ENCODE data around the gene KRTAP10-2.

The KRTAP10-2 gene

GRCh38 chr21:44524414-44525371 is 26.6 kb downstream of the KRTAP10-2 start:
- no peak for DNase-seq

GRCh38 chr21:44523567-44524413 is 27.5 kb downstream of the KRTAP10-2 start:
- DNase-seq: no peak

DNA sequence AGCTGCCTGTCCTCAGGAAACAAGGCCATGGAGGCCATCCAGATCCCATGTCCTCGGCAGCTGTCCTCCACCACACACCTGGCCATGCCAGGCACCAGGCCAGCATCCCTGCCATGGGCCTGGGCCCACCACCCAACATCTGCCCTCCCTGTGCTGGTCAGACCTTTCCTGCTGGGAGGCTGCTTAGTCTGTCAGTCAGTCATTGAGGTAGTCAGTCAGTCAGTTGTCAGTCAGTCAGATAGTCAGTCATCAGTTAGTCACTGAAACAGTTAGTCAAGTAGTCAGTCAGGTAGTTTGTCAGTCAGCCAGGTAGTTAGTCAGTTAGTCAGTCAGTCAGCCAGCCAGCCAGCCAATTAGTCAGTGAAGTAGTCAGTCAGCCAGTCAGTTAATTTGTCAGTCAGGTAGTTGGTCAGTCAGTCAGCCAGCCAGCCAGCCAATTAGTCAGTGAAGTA is 28.5 kb downstream of the KRTAP10-2 start:
- DNase-seq: no peak

- DNase-seq: no peak
These were observed 29.2 kb downstream of the KRTAP10-2 start for GRCh38 chr21:44521928-44522752.

DNA sequence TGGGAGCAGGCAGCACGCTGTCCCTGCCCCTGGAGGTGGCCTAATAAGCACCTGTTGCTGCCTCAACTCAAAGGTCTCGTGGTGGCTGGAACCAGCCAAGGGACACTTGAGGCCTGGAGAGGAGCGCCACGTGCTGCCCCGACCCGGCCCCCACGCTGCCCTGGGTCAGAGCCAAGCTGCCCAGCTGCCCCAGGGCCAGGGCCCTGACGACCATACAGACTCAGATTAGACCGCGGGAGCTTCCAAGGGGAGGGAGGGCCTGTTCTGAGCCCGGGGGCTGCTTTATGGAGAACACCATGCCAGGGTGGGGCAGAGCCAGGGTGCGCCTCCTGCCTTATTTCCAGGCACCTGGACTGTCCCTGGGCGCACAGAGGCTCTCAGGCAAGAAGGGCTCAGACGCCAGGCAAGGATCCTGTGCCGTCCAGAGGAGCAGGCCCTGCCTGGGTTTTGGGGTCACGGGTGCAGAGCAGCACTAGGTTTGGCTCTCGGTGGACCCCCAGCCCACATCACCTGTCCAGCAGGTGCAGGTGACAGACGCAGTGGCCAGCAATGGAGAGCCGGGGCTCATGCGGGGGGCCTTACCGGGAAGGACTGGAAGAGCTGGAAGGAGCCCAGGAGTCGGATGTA is 29.9 kb downstream of the KRTAP10-2 start:
- no peak for DNase-seq

GRCh38 chr21:44520326-44521300 is 30.7 kb downstream of the KRTAP10-2 start:
- DNase-seq: no peak

DNA sequence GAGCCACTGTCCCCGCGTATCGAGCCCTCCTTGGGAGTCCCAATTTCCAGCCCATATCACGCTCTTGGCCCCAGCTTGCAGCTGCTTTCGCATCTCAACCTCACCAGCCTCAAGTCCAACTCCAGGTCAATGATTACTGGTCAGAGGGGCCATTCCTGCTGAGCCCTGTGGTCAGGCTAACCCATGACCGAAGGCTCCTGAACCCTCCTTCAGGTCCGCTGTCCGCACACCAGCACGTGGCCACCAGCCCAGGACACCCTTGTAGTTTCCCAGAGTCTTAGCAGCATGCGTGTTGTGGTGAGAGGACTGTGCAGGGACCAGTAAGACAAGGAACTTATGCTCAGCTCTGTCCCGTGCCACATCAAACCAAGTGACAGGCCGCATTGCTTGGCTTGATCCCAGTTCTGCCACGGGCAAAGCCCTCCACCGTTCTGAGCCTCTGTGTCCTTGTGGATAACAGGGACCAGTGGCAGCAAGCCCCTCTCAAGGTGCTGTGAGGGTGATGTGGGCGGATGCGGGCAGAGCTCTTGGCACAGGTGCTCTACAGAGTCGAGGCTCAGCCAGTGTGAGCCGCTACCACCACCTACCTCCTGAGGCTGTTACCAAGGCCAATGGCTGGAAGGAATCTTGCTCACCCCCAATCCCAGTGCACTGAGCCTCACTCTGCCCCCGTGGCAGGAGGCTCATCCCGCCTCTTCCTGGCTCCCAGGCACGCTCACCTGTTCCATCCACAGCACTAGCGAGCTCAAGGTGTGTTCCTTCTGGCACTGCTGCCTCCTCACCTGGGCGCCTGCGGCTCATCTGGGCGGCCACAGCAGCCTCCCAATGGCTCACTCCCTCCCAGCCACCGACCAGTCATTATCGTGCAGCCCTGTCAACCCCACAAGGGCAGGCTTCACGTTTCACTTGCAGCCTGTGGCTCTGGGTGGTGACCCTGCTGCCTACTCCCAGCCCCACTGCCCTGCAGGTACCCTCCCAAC is 31.7 kb downstream of the KRTAP10-2 start:
- no peak for DNase-seq

DNA sequence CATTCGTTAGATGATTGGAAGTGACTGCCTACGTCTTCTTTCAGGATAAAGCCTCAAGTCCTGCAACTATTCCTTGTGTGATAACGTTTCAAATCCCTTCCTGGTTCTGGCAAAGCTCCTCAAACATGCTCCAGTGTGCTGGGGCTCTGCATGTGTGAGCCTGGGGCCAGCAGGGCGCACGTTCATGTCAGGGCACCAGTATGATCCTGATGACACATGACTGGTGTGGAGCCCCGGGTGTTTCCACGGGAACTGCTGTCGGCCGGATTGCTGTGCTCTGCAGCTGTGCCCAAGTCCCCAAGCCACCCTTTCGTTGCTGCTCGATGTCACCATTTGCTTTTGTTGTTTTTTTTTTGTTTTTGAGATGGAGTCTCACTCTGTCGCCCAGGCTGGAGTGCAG is 32.6 kb downstream of the KRTAP10-2 start:
- no peak for DNase-seq

- no peak for DNase-seq
These were observed 34.0 kb downstream of the KRTAP10-2 start for GRCh38 chr21:44517175-44517899.

DNA sequence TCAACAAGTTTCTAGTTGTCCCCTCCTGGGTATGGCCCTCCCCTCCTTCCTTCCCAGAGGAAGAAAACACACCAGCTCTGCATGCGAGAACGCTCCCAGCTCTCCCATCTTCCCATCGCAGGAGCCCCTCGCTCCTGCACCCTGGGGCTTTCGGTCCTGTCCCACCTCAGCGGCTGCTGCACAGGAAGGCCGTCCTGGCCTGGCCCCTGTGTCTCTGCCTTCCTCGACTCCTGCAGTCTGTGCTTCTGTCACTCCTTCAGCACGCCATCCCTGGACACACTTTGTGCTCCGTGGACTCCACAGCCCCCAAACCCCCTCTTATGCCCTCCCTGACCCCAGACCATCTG is 34.5 kb downstream of the KRTAP10-2 start:
- no peak for DNase-seq

GRCh38 chr21:44516342-44516741 is 35.0 kb downstream of the KRTAP10-2 start:
- no peak for DNase-seq

DNA sequence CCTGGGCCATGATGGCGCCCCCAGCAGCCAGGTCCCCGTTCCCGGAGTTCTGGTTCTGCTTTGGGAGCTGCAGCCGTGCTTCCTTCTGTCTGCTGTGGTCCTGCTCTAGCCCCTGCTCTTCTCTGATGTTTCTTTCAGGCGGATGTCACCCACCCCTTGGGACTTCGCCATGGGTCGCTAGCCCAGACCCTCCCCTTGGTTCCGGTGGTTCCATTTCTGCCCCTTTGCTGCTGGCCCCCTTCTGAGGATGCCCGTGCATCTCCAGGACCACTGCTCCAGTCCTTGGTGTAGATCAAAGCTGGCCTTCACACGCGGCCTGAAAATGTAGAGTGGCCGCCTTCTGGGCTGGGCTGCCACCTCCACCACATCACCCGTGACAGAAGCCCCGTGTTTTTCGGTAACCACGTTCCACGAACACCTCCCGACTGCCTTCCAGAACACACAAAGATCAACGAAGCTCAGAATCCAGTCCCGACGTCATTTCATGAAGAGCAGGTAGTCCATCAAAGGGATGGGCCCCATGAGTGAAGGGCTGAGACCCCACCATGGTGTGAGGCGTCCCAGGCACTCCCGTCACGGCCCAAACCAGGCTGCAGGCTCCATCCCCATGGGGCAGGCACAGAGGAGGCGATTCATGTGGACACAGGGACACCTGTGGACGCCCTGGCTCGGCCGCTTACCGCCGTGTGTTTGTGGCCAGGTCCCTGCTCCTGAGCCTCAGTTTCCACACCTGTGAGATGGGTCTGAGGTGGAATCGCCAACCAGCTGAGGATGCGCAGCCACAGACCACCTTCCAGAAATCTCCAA is 35.7 kb downstream of the KRTAP10-2 start:
- no peak for DNase-seq

GRCh38 chr21:44514746-44515358 is 36.5 kb downstream of the KRTAP10-2 start:
- no peak for DNase-seq

DNA sequence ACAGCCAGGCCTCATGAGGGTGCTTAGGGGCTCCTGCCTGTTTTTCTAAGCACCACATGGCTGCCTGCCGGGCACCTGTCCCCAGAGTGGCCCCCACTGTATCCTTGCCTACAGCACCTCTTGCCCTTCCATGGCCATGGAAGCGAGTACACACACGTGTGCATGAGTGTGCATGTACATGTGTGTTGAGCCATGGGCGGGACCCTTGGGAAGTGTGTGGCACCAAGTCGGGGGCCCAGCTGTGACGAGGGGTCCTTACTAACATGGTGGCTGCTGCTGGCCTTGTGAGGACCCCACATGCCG is 37.1 kb downstream of the KRTAP10-2 start:
- no peak for DNase-seq

- no peak for DNase-seq
These were observed 37.7 kb downstream of the KRTAP10-2 start for GRCh38 chr21:44513389-44514217.

- DNase-seq: no peak
These were observed 38.6 kb downstream of the KRTAP10-2 start for GRCh38 chr21:44512496-44513388.

Data from stimulated activated CD4-positive, alpha-beta T cell treated with anti-CD3 and anti-CD28 coated beads, Interleukin-4, amount 100 ng/mL, for 1 hour (primary cell).